ENCODE data around the gene CACNA2D1.
A peak's percentile ranks its signal among the peaks of the same experiment; 100 is the strongest.

The CACNA2D1 gene

GRCh38 chr7:82443547-82444219 lies at the start of gene CACNA2D1:
Gene CACNA2D1, minus strand, starts transcription at chr7:82443777.
- no peak for DNase-seq

GRCh38 chr7:82481499-82482097 lies 38.0 kb upstream of the CACNA2D1 start:
- no peak for DNase-seq

GRCh38 chr7:82477733-82478515 lies 34.3 kb upstream of the CACNA2D1 start:
- no peak for DNase-seq

GRCh38 chr7:82472966-82473365 lies 29.4 kb upstream of the CACNA2D1 start:
- no peak for DNase-seq

GRCh38 chr7:82471351-82472020 lies 27.9 kb upstream of the CACNA2D1 start:
- no peak for DNase-seq

GRCh38 chr7:82469207-82469606 lies 25.6 kb upstream of the CACNA2D1 start:
- DNase-seq: no peak

GRCh38 chr7:82468435-82468834 lies 24.9 kb upstream of the CACNA2D1 start:
- no peak for DNase-seq

GRCh38 chr7:82467020-82467419 lies 23.4 kb upstream of the CACNA2D1 start:
- no peak for DNase-seq

GRCh38 chr7:82464372-82464771 lies 20.8 kb upstream of the CACNA2D1 start:
- DNase-seq: no peak

GRCh38 chr7:82455295-82455694 lies 11.7 kb upstream of the CACNA2D1 start:
- no peak for DNase-seq

GRCh38 chr7:82450759-82451158 lies 7.2 kb upstream of the CACNA2D1 start:
- DNase-seq: no peak

- no peak for DNase-seq
Measured at GRCh38 chr7:82449910-82450309, 6.3 kb upstream of the CACNA2D1 start.

GRCh38 chr7:82446897-82447296 lies 3.3 kb upstream of the CACNA2D1 start:
- DNase-seq: no peak

GRCh38 chr7:82445271-82445670 lies 1.7 kb upstream of the CACNA2D1 start:
- DNase-seq: no peak

- peak; percentile 86 for DNase-seq
Measured at GRCh38 chr7:82444220-82444909, 788 bp upstream of the CACNA2D1 start.

GRCh38 chr7:82443036-82443546 lies 486 bp downstream of the CACNA2D1 start:
- DNase-seq: peak; percentile 84

GRCh38 chr7:82442492-82443035 lies 1.0 kb downstream of the CACNA2D1 start:
- peak; percentile 80 for DNase-seq

- peak; percentile 47 for DNase-seq
Measured at GRCh38 chr7:82441669-82442478, 1.7 kb downstream of the CACNA2D1 start.

- DNase-seq: no peak
Measured at GRCh38 chr7:82438521-82438920, 5.1 kb downstream of the CACNA2D1 start.

GRCh38 chr7:82435769-82436168 lies 7.8 kb downstream of the CACNA2D1 start:
- DNase-seq: no peak

GRCh38 chr7:82434275-82435022 lies 9.1 kb downstream of the CACNA2D1 start:
- no peak for DNase-seq
